Astrocyte of the cerebellum (primary cell): Measurements from ENCODE around the gene PCNA.
"Not testable (repeated sequence)": the region's sequence is repeated elsewhere in the genome, so short reads cannot be mapped to it uniquely, and the experiment has no call there.

Experiments
- DNase-seq: peaks from one replicate; pipeline ENCODE4 v3.0.0-alpha.2; 2011; ENCODE audit warnings: low read depth
- H3K4me3 ChIP-seq: 2 replicates; pipeline ENCODE4 v1.5.1; 2011; ENCODE audit warnings: mild to moderate bottlenecking, low read depth, low read length, moderate library complexity
- in situ Hi-C: cut with HindIII; loops from 2 replicates; pipeline ENCODE4 v1.10.0; 2017; ENCODE audit warnings: low sequenced_read_pairs
- TF ChIP-seq, protein P1 (sequence below): IDR thresholded peaks from 2 replicates; pipeline ENCODE4 v1.5.1; 2012; ENCODE audit warnings: low read length, low read depth, moderate library complexity, mild to moderate bottlenecking; ENCODE audit errors: missing control alignments

Gene PCNA

GRCh38 chr20:5078399-5078958 is 41.3 kb downstream of the PCNA start:
- no peak overlapping the region for H3K4me3 ChIP-seq
- TF ChIP-seq, protein P1, sequence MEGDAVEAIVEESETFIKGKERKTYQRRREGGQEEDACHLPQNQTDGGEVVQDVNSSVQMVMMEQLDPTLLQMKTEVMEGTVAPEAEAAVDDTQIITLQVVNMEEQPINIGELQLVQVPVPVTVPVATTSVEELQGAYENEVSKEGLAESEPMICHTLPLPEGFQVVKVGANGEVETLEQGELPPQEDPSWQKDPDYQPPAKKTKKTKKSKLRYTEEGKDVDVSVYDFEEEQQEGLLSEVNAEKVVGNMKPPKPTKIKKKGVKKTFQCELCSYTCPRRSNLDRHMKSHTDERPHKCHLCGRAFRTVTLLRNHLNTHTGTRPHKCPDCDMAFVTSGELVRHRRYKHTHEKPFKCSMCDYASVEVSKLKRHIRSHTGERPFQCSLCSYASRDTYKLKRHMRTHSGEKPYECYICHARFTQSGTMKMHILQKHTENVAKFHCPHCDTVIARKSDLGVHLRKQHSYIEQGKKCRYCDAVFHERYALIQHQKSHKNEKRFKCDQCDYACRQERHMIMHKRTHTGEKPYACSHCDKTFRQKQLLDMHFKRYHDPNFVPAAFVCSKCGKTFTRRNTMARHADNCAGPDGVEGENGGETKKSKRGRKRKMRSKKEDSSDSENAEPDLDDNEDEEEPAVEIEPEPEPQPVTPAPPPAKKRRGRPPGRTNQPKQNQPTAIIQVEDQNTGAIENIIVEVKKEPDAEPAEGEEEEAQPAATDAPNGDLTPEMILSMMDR, result no peak
- in situ Hi-C loops, result no loop called here
- DNase-seq, result no peak

DNA sequence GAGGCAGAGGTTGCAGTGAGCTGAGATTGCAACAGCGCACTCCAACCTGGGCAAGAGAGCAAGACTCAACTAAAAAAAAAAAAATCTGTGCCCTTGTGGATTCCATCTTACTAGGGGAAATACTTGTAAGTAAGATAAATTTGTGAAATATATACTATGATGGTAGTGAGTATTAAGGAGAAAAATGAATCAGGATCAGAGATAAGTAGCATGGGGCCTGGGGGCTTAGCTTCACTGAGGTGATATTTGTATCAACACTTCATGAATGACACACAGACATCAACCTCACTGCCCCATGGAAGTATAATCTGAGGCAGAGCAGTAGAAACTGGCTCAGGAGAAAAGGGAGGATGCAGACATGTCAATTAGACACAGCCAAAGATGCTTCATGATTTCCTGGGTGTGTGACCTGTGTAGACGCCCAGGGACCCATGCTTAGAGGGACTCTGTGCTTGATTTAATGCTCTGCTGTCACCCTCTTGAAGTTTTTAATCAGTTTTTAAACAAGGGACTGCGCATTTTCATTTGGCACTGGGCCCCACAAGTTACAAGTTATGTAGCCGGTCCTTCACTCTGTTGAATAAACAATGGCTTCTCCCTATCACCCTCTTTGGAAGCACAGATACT is 41.9 kb downstream of the PCNA start:
- TF ChIP-seq, protein P1, result no peak
- DNase-seq, result no peak
- H3K4me3 ChIP-seq, result no peak overlapping the region
- in situ Hi-C loops, result no loop called here

DNA sequence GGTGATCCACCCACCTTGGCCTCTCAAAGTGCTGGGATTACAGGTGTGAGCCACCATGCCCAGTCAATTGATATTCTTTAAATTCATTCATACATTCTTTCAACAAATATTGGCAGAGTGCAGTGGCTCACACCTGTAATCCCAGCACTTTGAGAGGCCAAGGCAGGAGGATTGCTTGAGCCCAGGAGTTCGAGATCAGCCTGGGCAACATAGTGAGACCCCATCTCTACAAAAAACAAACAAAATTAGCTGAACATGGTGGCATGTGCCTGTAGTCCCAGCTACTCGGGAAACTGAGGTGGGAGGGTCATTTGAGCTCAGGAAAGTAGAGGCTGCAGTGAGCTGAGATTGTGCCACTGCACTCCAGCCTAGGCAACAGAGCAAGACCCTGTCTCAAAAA is 42.8 kb downstream of the PCNA start:
- H3K4me3 ChIP-seq, in situ Hi-C loops, DNase-seq: not testable (repeated sequence)

- no peak for DNase-seq
- in situ Hi-C loops, result no loop called here
- no peak overlapping the region for H3K4me3 ChIP-seq
Observed at GRCh38 chr20:5074232-5074674, 45.5 kb downstream of the PCNA start.

GRCh38 chr20:5073660-5074231 is 46.0 kb downstream of the PCNA start:
- no peak for DNase-seq
- TF ChIP-seq, protein P1, result no peak
- in situ Hi-C loops, result no loop called here
- no peak overlapping the region for H3K4me3 ChIP-seq

More at GRCh38 chr20:5074232-5074674, 45.5 kb downstream of the PCNA start:
- TF ChIP-seq, protein P1, result no peak

- in situ Hi-C loops, result no loop called here
- no peak overlapping the region for H3K4me3 ChIP-seq
- TF ChIP-seq, protein P1, result no peak
- peak; percentile 19 for DNase-seq
Observed at GRCh38 chr20:5072756-5073659, 46.8 kb downstream of the PCNA start.

GRCh38 chr20:5071942-5072341 is 47.8 kb downstream of the PCNA start:
- in situ Hi-C loops, H3K4me3 ChIP-seq, DNase-seq: not testable (repeated sequence)
